Left lung (tissue), 10 donors: ENCODE data around the gene RSAD2. TPM values are rescaled to one million over a fixed set of nuclear protein-coding genes. Genes with fewer than 3 reads are reported as not detected.
"Not testable (repeated sequence)": the region's sequence is repeated elsewhere in the genome, so short reads cannot be mapped to it uniquely, and the experiment has no call there.

Experiments used
- ATAC-seq: fragments of 200-7000 bp; cut with Tn5 transposase; one replicate; pipeline ENCODE4 v1.9.1; 2020; ENCODE audit warnings: moderate library complexity
- DNase-seq, 4 donors: peaks; one replicate each; pipeline ENCODE4 v3.0.0-alpha.2; 2013 to 2020
- H3K27ac ChIP-seq, 2 donors: fragments of 200-600 bp; sonication (generic) in 1 of 2; one replicate each; pipeline versions ENCODE4 v1.5.0 to v1.8.0; 2020 to 2021
- H3K27me3 ChIP-seq, 2 donors: fragments of 200-600 bp; sonication (generic) in 1 of 2; one replicate each; pipeline versions ENCODE4 v1.5.0 to v1.8.0; 2020 to 2021
- H3K36me3 ChIP-seq, 2 donors: fragments of 200-600 bp; sonication (generic) in 1 of 2; one replicate each; pipeline versions ENCODE4 v1.5.0 to v1.8.0; 2020 to 2021
- H3K4me1 ChIP-seq, 2 donors: fragments of 200-600 bp; one replicate each; pipeline ENCODE4 v1.8.0; 2021
- H3K4me3 ChIP-seq, 2 donors: fragments of 200-600 bp; sonication (generic) in 1 of 2; one replicate each; pipeline versions ENCODE4 v1.5.0 to v1.8.0; 2020 to 2021; ENCODE audit warnings: mild to moderate bottlenecking in 1 of 2
- H3K9me3 ChIP-seq, 2 donors: fragments of 200-600 bp; sonication (generic) in 1 of 2; one replicate each; pipeline versions ENCODE4 v1.5.0 to v1.8.0; 2020 to 2021
- intact Hi-C, 2 donors: fragments of 100-400 bp; cut with DNase I; formaldehyde crosslinking; loops; one replicate each; pipeline versions ENCODE4 v1.11.2 to v1.14.2; 2022
- polyA plus RNA-seq, 6 donors: library from polyadenylated mRNA; unstranded; fragments of 120-200 nt; gene quantifications; one replicate each; pipeline ENCODE4 v1.2.1, GENCODE V29; 2013; ENCODE audit not compliant: insufficient read length in 6 of 6
- total RNA-seq, 2 donors: library from RNA; stranded (reverse); fragmentation: NEBNext Ultra II Directional; extraction: Animal tissue kit (Norgen Biotek cat#: 25700); gene quantifications; one replicate each; pipeline ENCODE4 v1.2.1, GENCODE V29; 2021
- TF ChIP-seq, protein P1 (sequence below), 2 donors: fragments of 200-600 bp; sonication (generic) in 1 of 2; IDR thresholded peaks; one replicate each; pipeline versions ENCODE4 v1.5.0 to v1.8.0; 2021; ENCODE audit warnings: antibody characterized with exemption in 2 of 2
- donor health status: DM: no; HTN: yes; CAD: no.
- donor health status: DM: no; HTN: no; CAD: no.

RSAD2 gene
- total and polyA plus RNA-seq, 8 donors, result 3.5 to 23.1 (median 4.8) TPM

DNA sequence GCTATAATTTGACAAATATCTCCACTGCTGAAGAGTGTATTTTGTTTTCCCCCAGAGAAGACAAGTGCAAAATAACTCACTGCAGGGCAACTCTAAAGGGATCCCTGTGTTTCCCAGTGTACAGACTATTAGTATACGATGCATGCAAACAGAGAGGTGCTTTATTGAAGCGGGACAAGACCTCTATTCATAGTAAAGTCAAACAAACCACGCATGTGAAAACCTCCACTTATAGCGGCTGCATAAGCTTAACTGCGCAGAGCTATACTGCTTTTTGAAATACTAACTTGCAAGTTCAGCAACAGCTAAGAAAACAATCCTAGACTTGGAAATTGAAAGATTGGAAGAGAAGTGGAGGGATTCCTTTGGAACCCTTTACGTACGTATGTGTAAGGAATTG lies 55.3 kb downstream of the RSAD2 start:
- TF ChIP-seq, protein P1, sequence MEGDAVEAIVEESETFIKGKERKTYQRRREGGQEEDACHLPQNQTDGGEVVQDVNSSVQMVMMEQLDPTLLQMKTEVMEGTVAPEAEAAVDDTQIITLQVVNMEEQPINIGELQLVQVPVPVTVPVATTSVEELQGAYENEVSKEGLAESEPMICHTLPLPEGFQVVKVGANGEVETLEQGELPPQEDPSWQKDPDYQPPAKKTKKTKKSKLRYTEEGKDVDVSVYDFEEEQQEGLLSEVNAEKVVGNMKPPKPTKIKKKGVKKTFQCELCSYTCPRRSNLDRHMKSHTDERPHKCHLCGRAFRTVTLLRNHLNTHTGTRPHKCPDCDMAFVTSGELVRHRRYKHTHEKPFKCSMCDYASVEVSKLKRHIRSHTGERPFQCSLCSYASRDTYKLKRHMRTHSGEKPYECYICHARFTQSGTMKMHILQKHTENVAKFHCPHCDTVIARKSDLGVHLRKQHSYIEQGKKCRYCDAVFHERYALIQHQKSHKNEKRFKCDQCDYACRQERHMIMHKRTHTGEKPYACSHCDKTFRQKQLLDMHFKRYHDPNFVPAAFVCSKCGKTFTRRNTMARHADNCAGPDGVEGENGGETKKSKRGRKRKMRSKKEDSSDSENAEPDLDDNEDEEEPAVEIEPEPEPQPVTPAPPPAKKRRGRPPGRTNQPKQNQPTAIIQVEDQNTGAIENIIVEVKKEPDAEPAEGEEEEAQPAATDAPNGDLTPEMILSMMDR (IDR thresholded peaks at IDR 0.05), result no peak
- intact Hi-C loops, result no loop called here
- peaks cover 0 to 41% of the 10 kb centered on the region in 2 donors for H3K4me1 ChIP-seq
- no peaks in the 10 kb centered on the region for H3K36me3 ChIP-seq
- ATAC-seq, result no peak
- H3K27me3 ChIP-seq, result no peaks in the 10 kb centered on the region
- no peak overlapping the region for H3K4me3 ChIP-seq
- no peak for DNase-seq
- no peaks in the 10 kb centered on the region for H3K9me3 ChIP-seq
- no peak overlapping the region for H3K27ac ChIP-seq

DNA sequence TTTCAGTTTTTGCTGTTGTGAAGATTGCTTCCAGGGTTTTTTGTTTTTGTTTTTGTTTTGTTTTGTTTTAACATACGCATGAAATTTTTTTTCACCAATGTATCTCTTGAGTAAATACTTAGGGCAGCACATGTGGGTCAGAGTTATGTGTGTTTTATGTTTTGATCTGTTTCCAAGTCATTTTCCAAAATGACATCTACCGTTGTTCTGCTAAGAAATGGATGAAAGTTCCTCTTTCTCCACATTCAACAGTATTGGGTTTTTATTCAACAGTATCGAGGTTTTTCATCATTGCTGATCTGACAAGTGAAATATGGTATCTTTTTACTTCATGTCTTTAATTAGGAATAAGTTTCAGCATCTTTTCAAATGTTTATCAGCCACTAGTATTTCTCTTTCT lies 56.3 kb downstream of the RSAD2 start:
- TF ChIP-seq, protein P1 (IDR thresholded peaks at IDR 0.05), result no peak
- Histone ChIP-seq H3K27me3 (no peaks in the 10 kb centered on the region), H3K9me3 (no peaks in the 10 kb centered on the region), H3K4me1 (peaks cover 0 to 34% of the 10 kb centered on the region in 2 donors), H3K4me3 (no peak overlapping the region), H3K36me3 (no peaks in the 10 kb centered on the region), H3K27ac (peak overlapping the region in 1 of 2 donors; percentile 68)
- intact Hi-C loops, result no loop called here
- no peak for DNase-seq
- ATAC-seq, result no peak

DNA sequence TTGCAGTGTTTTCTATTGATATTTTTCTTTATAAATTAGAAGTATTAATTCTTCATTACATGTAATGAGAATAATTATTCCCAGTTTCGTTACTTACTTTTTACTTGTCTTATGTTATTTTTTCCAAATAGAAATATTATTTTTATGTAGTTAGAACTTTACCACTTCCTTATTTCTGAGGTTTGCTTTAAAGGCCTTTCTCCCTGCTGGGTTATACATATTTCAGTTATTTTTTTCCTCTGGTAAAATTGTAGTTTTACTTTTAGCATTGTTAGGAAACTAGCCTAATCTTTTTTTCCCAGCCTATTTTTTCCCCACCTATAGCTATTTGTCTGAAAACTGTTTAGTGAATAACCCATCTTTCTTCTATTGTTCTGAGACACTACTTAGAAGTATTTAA lies 56.8 kb downstream of the RSAD2 start:
- TF ChIP-seq, protein P1 (IDR thresholded peaks at IDR 0.05), result no peak
- Histone ChIP-seq H3K9me3 (no peaks in the 10 kb centered on the region), H3K4me3 (no peak overlapping the region), H3K4me1 (peaks cover 0 to 30% of the 10 kb centered on the region in 2 donors), H3K27ac (peak overlapping the region in 1 of 2 donors; percentile 68), H3K27me3 (no peaks in the 10 kb centered on the region), H3K36me3 (no peaks in the 10 kb centered on the region)
- intact Hi-C loops, result no loop called here
- DNase-seq, result no peak
- ATAC-seq, result no peak

DNA sequence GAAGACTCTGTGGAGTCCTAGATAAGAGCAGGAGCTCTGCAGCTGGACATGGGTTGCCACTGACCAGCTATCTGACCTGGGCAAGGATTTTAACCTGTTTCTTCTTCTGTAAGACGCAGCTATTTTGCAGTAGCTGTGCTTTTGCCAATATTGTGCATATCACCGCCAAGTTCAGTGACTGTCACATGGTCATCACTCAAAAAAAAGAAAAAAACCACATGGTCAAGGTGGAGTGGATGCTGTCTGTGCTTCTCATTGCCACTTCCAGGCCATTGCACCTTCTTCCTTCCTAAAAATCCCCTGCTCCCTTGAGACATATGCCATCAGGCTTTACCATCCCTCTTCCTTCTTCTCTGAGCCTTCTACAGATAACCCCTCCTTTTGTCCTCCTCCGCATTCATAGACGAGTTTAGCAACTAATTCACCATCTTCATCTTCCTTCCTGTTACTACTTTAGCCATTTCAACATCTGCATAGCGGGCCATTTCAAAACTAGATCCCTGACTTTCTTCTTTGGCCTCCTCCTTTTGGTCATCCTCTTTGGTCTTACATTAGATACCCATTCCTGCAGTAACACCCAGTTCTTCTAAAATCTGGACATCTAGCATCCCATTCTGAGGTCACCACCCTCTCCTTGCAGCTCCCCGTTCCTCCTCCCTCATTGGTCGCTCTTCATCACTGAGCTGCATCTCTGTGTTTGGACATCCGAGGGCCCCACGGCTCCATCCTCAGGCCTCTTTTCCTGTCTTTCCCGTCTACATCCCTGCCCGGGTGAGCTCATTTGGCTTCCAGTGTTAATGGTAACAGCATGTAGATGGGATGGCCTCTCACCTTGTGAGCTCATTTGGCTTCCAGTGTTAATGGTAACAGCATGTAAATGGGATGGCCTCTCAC lies 57.4 kb downstream of the RSAD2 start:
- no peak for DNase-seq
- H3K27me3 ChIP-seq, result no peaks in the 10 kb centered on the region
- TF ChIP-seq, protein P1 (IDR thresholded peaks at IDR 0.05), result no peak
- peaks cover 0 to 30% of the 10 kb centered on the region in 2 donors for H3K4me1 ChIP-seq
- no peak for ATAC-seq
- H3K27ac ChIP-seq, result peak overlapping the region in 1 of 2 donors; percentile 68
- intact Hi-C loops, result no loop called here
- H3K36me3 ChIP-seq, result no peaks in the 10 kb centered on the region
- no peak overlapping the region for H3K4me3 ChIP-seq
- H3K9me3 ChIP-seq, result no peaks in the 10 kb centered on the region

GRCh38 chr2:6935652-6936020 lies 58.1 kb downstream of the RSAD2 start:
- intact Hi-C loops, H3K27me3 ChIP-seq, H3K9me3 ChIP-seq, H3K36me3 ChIP-seq, DNase-seq, ATAC-seq, H3K4me3 ChIP-seq, H3K27ac ChIP-seq: not testable (repeated sequence)
- H3K4me1 ChIP-seq, result peaks cover 0 to 26% of the 10 kb centered on the region in 2 donors
